ENCODE measurements around the gene ACAP2.

The ACAP2 gene

GRCh38 chr3:195282961-195283360 is 159.9 kb downstream of the ACAP2 start:
- Histone ChIP-seq H3K27me3 (replicated peaks; ENCODE audit: control insufficient read depth, insufficient read depth, low read length, poor library complexity, severe bottlenecking) (no peaks in the 10 kb centered on the region), H3K27ac (ENCODE audit: insufficient read depth, low read length, poor library complexity, severe bottlenecking) (no peak overlapping the region), H3K4me3 (ENCODE audit: insufficient read depth, low read depth, low read length, poor library complexity, severe bottlenecking) (no peak overlapping the region), H3K9me3 (ENCODE audit: control insufficient read depth, low read length) (no peaks in the 10 kb centered on the region), H3K36me3 (ENCODE audit: control insufficient read depth, insufficient read depth, low read length) (peaks cover 34% of the 10 kb centered on the region), H3K4me1 (ENCODE audit: control insufficient read depth, insufficient read depth, low read length, poor library complexity, severe bottlenecking) (no peaks in the 10 kb centered on the region)
- no peak for DNase-seq

GRCh38 chr3:195274259-195274966 is 168.4 kb downstream of the ACAP2 start:
- H3K9me3 ChIP-seq (ENCODE audit: control insufficient read depth, low read length) = no peaks in the 10 kb centered on the region
- no peaks in the 10 kb centered on the region for H3K27me3 ChIP-seq (replicated peaks; ENCODE audit: control insufficient read depth, insufficient read depth, low read length, poor library complexity, severe bottlenecking)
- no peak for DNase-seq
- H3K27ac ChIP-seq (ENCODE audit: insufficient read depth, low read length, poor library complexity, severe bottlenecking) = no peak overlapping the region
- H3K4me3 ChIP-seq (ENCODE audit: insufficient read depth, low read depth, low read length, poor library complexity, severe bottlenecking) = no peak overlapping the region
- H3K36me3 ChIP-seq (ENCODE audit: control insufficient read depth, insufficient read depth, low read length) = peaks cover 4% of the 10 kb centered on the region
- H3K4me1 ChIP-seq (ENCODE audit: control insufficient read depth, insufficient read depth, low read length, poor library complexity, severe bottlenecking) = peaks cover 18% of the 10 kb centered on the region

GRCh38 chr3:195271410-195272243 is 171.2 kb downstream of the ACAP2 start:
- H3K4me3 ChIP-seq (ENCODE audit: insufficient read depth, low read depth, low read length, poor library complexity, severe bottlenecking) = peak overlapping the region; percentile 78
- no peaks in the 10 kb centered on the region for H3K27me3 ChIP-seq (replicated peaks; ENCODE audit: control insufficient read depth, insufficient read depth, low read length, poor library complexity, severe bottlenecking)
- H3K27ac ChIP-seq (ENCODE audit: insufficient read depth, low read length, poor library complexity, severe bottlenecking) = peak overlapping the region; percentile 63
- peak; percentile 70 to 77 (median 71) for DNase-seq
- no peaks in the 10 kb centered on the region for H3K9me3 ChIP-seq (ENCODE audit: control insufficient read depth, low read length)
- no peaks in the 10 kb centered on the region for H3K36me3 ChIP-seq (ENCODE audit: control insufficient read depth, insufficient read depth, low read length)
- peaks cover 21% of the 10 kb centered on the region for H3K4me1 ChIP-seq (ENCODE audit: control insufficient read depth, insufficient read depth, low read length, poor library complexity, severe bottlenecking)

- DNase-seq = peak; percentile 73 to 81 (median 78)
- H3K36me3 ChIP-seq (ENCODE audit: control insufficient read depth, insufficient read depth, low read length) = no peaks in the 10 kb centered on the region
- peak within 1 kb of the TSS; percentile 63 for H3K27ac ChIP-seq (ENCODE audit: insufficient read depth, low read length, poor library complexity, severe bottlenecking)
- no peaks in the 10 kb centered on the region for H3K27me3 ChIP-seq (replicated peaks; ENCODE audit: control insufficient read depth, insufficient read depth, low read length, poor library complexity, severe bottlenecking)
- peak within 1 kb of the TSS; percentile 78 for H3K4me3 ChIP-seq (ENCODE audit: insufficient read depth, low read depth, low read length, poor library complexity, severe bottlenecking)
- H3K4me1 ChIP-seq (ENCODE audit: control insufficient read depth, insufficient read depth, low read length, poor library complexity, severe bottlenecking) = peaks cover 21% of the 10 kb centered on the region
- no peaks in the 10 kb centered on the region for H3K9me3 ChIP-seq (ENCODE audit: control insufficient read depth, low read length)
These were observed 171.9 kb downstream of the ACAP2 start, which contains the start of gene XXYLT1 for GRCh38 chr3:195270817-195271409. XXYLT1 (minus strand) TSS chr3:195271159; CDS start chr3:195271058, 101 bp downstream.

GRCh38 chr3:195270079-195270816 is 172.6 kb downstream of the ACAP2 start:
- H3K9me3 ChIP-seq (ENCODE audit: control insufficient read depth, low read length) = no peaks in the 10 kb centered on the region
- H3K27ac ChIP-seq (ENCODE audit: insufficient read depth, low read length, poor library complexity, severe bottlenecking) = peak overlapping the region; percentile 63
- peaks cover 21% of the 10 kb centered on the region for H3K4me1 ChIP-seq (ENCODE audit: control insufficient read depth, insufficient read depth, low read length, poor library complexity, severe bottlenecking)
- H3K36me3 ChIP-seq (ENCODE audit: control insufficient read depth, insufficient read depth, low read length) = no peaks in the 10 kb centered on the region
- peak in 1 of 3 donors; percentile 15 for DNase-seq
- H3K27me3 ChIP-seq (replicated peaks; ENCODE audit: control insufficient read depth, insufficient read depth, low read length, poor library complexity, severe bottlenecking) = no peaks in the 10 kb centered on the region
- peak overlapping the region; percentile 78 for H3K4me3 ChIP-seq (ENCODE audit: insufficient read depth, low read depth, low read length, poor library complexity, severe bottlenecking)

- H3K27ac ChIP-seq (ENCODE audit: insufficient read depth, low read length, poor library complexity, severe bottlenecking) = no peak overlapping the region
- peak overlapping the region; percentile 78 for H3K4me3 ChIP-seq (ENCODE audit: insufficient read depth, low read depth, low read length, poor library complexity, severe bottlenecking)
- no peaks in the 10 kb centered on the region for H3K27me3 ChIP-seq (replicated peaks; ENCODE audit: control insufficient read depth, insufficient read depth, low read length, poor library complexity, severe bottlenecking)
- no peaks in the 10 kb centered on the region for H3K9me3 ChIP-seq (ENCODE audit: control insufficient read depth, low read length)
- DNase-seq = no peak
- peaks cover 21% of the 10 kb centered on the region for H3K4me1 ChIP-seq (ENCODE audit: control insufficient read depth, insufficient read depth, low read length, poor library complexity, severe bottlenecking)
- H3K36me3 ChIP-seq (ENCODE audit: control insufficient read depth, insufficient read depth, low read length) = no peaks in the 10 kb centered on the region
These were observed 173.3 kb downstream of the ACAP2 start for GRCh38 chr3:195269375-195270078.

- DNase-seq = no peak
- Histone ChIP-seq H3K4me1 (ENCODE audit: control insufficient read depth, insufficient read depth, low read length, poor library complexity, severe bottlenecking) (peaks cover 21% of the 10 kb centered on the region), H3K27me3 (replicated peaks; ENCODE audit: control insufficient read depth, insufficient read depth, low read length, poor library complexity, severe bottlenecking) (no peaks in the 10 kb centered on the region), H3K4me3 (ENCODE audit: insufficient read depth, low read depth, low read length, poor library complexity, severe bottlenecking) (no peak overlapping the region), H3K27ac (ENCODE audit: insufficient read depth, low read length, poor library complexity, severe bottlenecking) (no peak overlapping the region), H3K9me3 (ENCODE audit: control insufficient read depth, low read length) (no peaks in the 10 kb centered on the region), H3K36me3 (ENCODE audit: control insufficient read depth, insufficient read depth, low read length) (no peaks in the 10 kb centered on the region)
These were observed 174.1 kb downstream of the ACAP2 start for GRCh38 chr3:195268576-195269309.

- H3K27me3 ChIP-seq (replicated peaks; ENCODE audit: control insufficient read depth, insufficient read depth, low read length, poor library complexity, severe bottlenecking) = no peaks in the 10 kb centered on the region
- H3K4me3 ChIP-seq (ENCODE audit: insufficient read depth, low read depth, low read length, poor library complexity, severe bottlenecking) = no peak overlapping the region
- no peaks in the 10 kb centered on the region for H3K9me3 ChIP-seq (ENCODE audit: control insufficient read depth, low read length)
- no peak overlapping the region for H3K27ac ChIP-seq (ENCODE audit: insufficient read depth, low read length, poor library complexity, severe bottlenecking)
- no peaks in the 10 kb centered on the region for H3K36me3 ChIP-seq (ENCODE audit: control insufficient read depth, insufficient read depth, low read length)
- H3K4me1 ChIP-seq (ENCODE audit: control insufficient read depth, insufficient read depth, low read length, poor library complexity, severe bottlenecking) = peaks cover 21% of the 10 kb centered on the region
- no peak for DNase-seq
These were observed 175.7 kb downstream of the ACAP2 start for GRCh38 chr3:195267096-195267495.

GRCh38 chr3:195266428-195266827 is 176.4 kb downstream of the ACAP2 start:
- Histone ChIP-seq H3K4me1 (ENCODE audit: control insufficient read depth, insufficient read depth, low read length, poor library complexity, severe bottlenecking) (peaks cover 15% of the 10 kb centered on the region), H3K4me3 (ENCODE audit: insufficient read depth, low read depth, low read length, poor library complexity, severe bottlenecking) (no peak overlapping the region), H3K27ac (ENCODE audit: insufficient read depth, low read length, poor library complexity, severe bottlenecking) (no peak overlapping the region), H3K36me3 (ENCODE audit: control insufficient read depth, insufficient read depth, low read length) (no peaks in the 10 kb centered on the region), H3K27me3 (replicated peaks; ENCODE audit: control insufficient read depth, insufficient read depth, low read length, poor library complexity, severe bottlenecking) (no peaks in the 10 kb centered on the region), H3K9me3 (ENCODE audit: control insufficient read depth, low read length) (no peaks in the 10 kb centered on the region)
- no peak for DNase-seq

Measured in effector memory CD4-positive, alpha-beta T cell (primary cell).